ENCODE measurements around the gene TRIM28. TPM values are rescaled to one million over a fixed set of nuclear protein-coding genes. Genes with fewer than 3 reads are reported as not detected.

Gene TRIM28
- total RNA-seq, 2 donors from 2014 or later: 99.6 to 207 TPM

GRCh38 chr19:58514564-58515022 is 29.3 kb upstream of the TRIM28 start:
- Histone ChIP-seq H3K27ac (peak overlapping the region in 1 of 2 donors; percentile 76), H3K4me3 (peak overlapping the region in 1 of 2 donors; percentile 51), H3K36me3 (peaks cover 19% of the 10 kb centered on the region), H3K27me3 (no peaks in the 10 kb centered on the region), H3K4me1 (peaks cover 0 to 41% of the 10 kb centered on the region in 2 donors), H3K9me3 (no peaks in the 10 kb centered on the region)
- TF ChIP-seq CTCF (IDR thresholded peaks at IDR 0.05): no peak
- no peak for DNase-seq (ENCODE audit: low spot score)

GRCh38 chr19:58515259-58515658 is 28.6 kb upstream of the TRIM28 start:
- Histone ChIP-seq H3K27me3 (no peaks in the 10 kb centered on the region), H3K9me3 (no peaks in the 10 kb centered on the region), H3K36me3 (peaks cover 19% of the 10 kb centered on the region), H3K4me3 (no peak overlapping the region), H3K4me1 (peaks cover 0 to 42% of the 10 kb centered on the region in 2 donors), H3K27ac (no peak overlapping the region)
- no peak for TF ChIP-seq CTCF (IDR thresholded peaks at IDR 0.05)
- no peak for DNase-seq (ENCODE audit: low spot score)

DNA sequence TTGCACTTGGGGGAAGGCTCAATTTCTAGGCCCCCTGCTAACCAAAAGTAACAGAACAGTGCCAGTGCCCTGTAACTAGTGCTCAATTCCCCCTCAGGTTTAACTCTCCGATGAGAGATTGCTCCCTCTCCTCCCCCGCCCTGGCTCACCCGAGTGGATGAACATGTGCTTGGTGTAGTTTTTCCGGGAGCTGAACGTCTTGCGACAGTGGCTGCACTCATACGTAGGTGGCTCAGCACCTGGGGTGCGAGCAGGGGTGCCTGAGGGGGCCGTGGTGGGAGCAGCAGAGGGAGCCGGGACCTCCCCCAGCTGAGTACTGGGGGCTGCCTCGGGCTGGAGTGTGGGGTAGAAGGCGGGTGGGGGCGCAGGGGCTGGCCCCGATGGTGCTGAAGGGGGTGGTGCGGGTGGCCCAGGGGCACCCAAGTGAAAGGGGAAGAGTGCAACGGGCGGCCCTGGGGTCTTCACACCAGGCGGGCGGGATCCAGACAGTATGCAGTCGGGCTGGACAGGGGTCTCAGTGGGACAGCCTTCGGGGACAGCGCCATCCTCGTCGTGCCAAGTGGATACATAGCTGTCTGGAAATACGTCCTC is 27.5 kb upstream of the TRIM28 start:
- Histone ChIP-seq H3K4me3 (no peak overlapping the region), H3K27ac (no peak overlapping the region), H3K9me3 (no peaks in the 10 kb centered on the region), H3K27me3 (no peaks in the 10 kb centered on the region), H3K4me1 (peaks cover 0 to 48% of the 10 kb centered on the region in 2 donors), H3K36me3 (peaks cover 19% of the 10 kb centered on the region)
- no peak for TF ChIP-seq CTCF (IDR thresholded peaks at IDR 0.05)
- no peak for DNase-seq (ENCODE audit: low spot score)

GRCh38 chr19:58516964-58517833 is 26.7 kb upstream of the TRIM28 start:
- no peaks in the 10 kb centered on the region for H3K9me3 ChIP-seq
- TF ChIP-seq CTCF (IDR thresholded peaks at IDR 0.05): no peak
- peaks cover 19% of the 10 kb centered on the region for H3K36me3 ChIP-seq
- DNase-seq (ENCODE audit: low spot score): no peak
- peaks cover 0 to 48% of the 10 kb centered on the region in 2 donors for H3K4me1 ChIP-seq
- no peaks in the 10 kb centered on the region for H3K27me3 ChIP-seq
- no peak overlapping the region for H3K27ac ChIP-seq
- no peak overlapping the region for H3K4me3 ChIP-seq

DNA sequence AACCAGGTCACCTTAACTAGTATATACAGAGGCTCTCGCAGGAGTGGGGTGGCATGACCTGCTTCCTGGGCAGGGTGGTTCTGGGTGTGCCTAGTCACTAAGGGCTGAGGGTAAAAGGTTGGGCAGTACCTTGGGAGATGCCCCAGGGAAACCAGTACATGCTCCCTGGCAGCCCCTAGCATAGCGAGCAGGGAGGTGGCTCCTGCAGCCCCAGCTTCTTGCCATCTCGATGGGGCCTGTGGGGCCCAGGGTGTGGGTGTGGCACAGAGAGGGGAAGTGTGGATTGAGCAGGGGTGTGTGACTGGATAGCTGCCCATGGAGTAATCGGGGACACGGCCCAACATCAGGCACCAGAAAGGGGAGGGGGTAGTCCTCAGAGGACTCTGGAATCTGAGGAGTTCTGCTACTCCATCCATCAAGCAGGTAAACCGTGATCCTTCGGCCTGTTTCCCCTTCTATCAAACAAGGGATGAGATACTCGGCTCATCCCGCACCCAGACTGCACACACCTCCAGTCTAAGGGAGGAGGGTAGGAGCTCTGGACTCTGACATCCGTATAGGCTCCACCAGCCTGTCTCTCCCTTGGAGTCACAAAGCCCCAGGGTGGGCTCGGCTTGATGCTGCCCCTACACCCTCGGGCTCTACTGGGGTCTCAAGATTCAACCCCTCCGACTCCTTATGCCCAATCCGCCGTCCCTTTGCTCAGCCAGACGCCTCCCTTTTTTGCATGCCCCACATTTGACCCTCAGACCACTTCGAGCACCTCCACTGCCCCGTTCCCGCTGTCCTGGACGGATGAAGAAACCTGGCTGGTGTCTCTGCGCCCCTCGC is 25.4 kb upstream of the TRIM28 start:
- peak in 1 of 2 donors; percentile 63 for TF ChIP-seq CTCF (IDR thresholded peaks at IDR 0.05)
- DNase-seq (ENCODE audit: low spot score): no peak
- H3K9me3 ChIP-seq: no peaks in the 10 kb centered on the region
- peaks cover 19% of the 10 kb centered on the region for H3K36me3 ChIP-seq
- H3K27me3 ChIP-seq: no peaks in the 10 kb centered on the region
- peak overlapping the region; percentile 73 to 78 for H3K4me3 ChIP-seq
- peaks cover 0 to 47% of the 10 kb centered on the region in 2 donors for H3K4me1 ChIP-seq
- peak overlapping the region; percentile 92 to 94 for H3K27ac ChIP-seq

Data from right atrium auricular region (tissue), 2 donors.